ENCODE data around the gene KRTAP2-3.

DNA sequence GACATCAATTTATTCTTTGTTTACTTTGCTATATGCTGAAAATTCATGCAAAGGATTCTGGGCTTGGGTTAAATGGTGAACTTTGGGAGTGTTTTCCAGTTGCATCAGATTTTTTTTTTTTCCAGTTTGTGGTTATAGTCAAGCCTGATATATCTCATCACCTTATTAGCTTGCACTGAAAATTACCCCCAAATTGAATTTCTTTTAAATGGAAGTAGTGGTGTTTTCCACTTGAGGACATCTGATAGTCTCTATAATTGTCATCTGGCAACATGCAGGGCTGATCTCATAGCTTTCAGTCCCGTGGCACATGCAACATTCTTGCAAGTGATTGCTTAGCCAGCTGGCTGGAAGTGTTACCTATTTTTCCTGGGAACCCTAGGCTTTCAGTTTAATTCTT is 46.3 kb downstream of the KRTAP2-3 start:
- no peak for TF ChIP-seq POLR2A (IDR thresholded peaks at IDR 0.05; ENCODE audit: low read depth)
- no peak for TF ChIP-seq EP300 (IDR thresholded peaks at IDR 0.05)
- TF ChIP-seq, protein P1, sequence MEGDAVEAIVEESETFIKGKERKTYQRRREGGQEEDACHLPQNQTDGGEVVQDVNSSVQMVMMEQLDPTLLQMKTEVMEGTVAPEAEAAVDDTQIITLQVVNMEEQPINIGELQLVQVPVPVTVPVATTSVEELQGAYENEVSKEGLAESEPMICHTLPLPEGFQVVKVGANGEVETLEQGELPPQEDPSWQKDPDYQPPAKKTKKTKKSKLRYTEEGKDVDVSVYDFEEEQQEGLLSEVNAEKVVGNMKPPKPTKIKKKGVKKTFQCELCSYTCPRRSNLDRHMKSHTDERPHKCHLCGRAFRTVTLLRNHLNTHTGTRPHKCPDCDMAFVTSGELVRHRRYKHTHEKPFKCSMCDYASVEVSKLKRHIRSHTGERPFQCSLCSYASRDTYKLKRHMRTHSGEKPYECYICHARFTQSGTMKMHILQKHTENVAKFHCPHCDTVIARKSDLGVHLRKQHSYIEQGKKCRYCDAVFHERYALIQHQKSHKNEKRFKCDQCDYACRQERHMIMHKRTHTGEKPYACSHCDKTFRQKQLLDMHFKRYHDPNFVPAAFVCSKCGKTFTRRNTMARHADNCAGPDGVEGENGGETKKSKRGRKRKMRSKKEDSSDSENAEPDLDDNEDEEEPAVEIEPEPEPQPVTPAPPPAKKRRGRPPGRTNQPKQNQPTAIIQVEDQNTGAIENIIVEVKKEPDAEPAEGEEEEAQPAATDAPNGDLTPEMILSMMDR (IDR thresholded peaks at IDR 0.05): no peak
